Ovary (tissue), 10 donors: ENCODE data around the gene NT5C1A. TPM values are rescaled to one million over a fixed set of nuclear protein-coding genes. Genes with fewer than 3 reads are reported as not detected.

Experiments used
- DNase-seq, 5 donors: peaks; one replicate each; pipeline ENCODE4 v3.0.0-alpha.2; 2019 to 2020
- H3K27ac ChIP-seq, 2 donors: fragments of 200-600 bp; one replicate each; pipeline versions ENCODE4 v1.5.1 to v1.8.0; 2019 to 2022
- H3K27me3 ChIP-seq: fragments of 200-600 bp; one replicate; pipeline ENCODE4 v1.8.0; 2022
- H3K36me3 ChIP-seq: fragments of 200-600 bp; sonication (generic); one replicate; pipeline ENCODE4 v1.5.1; 2019
- H3K4me1 ChIP-seq: one replicate; pipeline ENCODE4 v1.8.1; 2013; ENCODE audit warnings: mild to moderate bottlenecking, moderate library complexity; ENCODE audit not compliant: insufficient read depth
- H3K4me3 ChIP-seq: fragments of 200-600 bp; sonication (generic); one replicate; pipeline ENCODE4 v1.5.1; 2017
- H3K9me3 ChIP-seq, 2 donors: fragments of 200-600 bp in 1 of 2; sonication (generic) in 1 of 2; one replicate each; pipeline versions ENCODE4 v1.5.1 to v1.8.1; 2013 to 2019; ENCODE audit warnings: mild to moderate bottlenecking in 1 of 2, moderate library complexity in 1 of 2
- EP300 ChIP-seq: sonication (generic); formaldehyde crosslinking; IDR thresholded peaks from one replicate; pipeline ENCODE4 v1.6.1; 2017; ENCODE audit warnings: antibody characterized with exemption
- POLR2A ChIP-seq: fragments of 450-650 bp; IDR thresholded peaks from one replicate; pipeline ENCODE4 v1.6.1; 2017; ENCODE audit warnings: antibody characterized with exemption, mild to moderate bottlenecking, moderate library complexity
- WGBS, 3 donors: extraction: QIAGEN DNeasy Blood & Tissue Kit in 1 of 3; methylation state at CpG; one replicate each; pipeline versions ENCODE4 v1.1.5 to v1.1.7; 2013 to 2017; 5-methylcytosine and 5-hydroxymethylcytosine counted together
- intact Hi-C, 4 donors: fragments of 100-400 bp; cut with DNase I; formaldehyde crosslinking; loops; one replicate each; pipeline versions ENCODE4 v1.11.0 to v1.15.1; 2022 to 2023
- long read RNA-seq, 3 donors: library from polyadenylated mRNA in 2 of 3; unstranded in 2 of 3; transcript quantifications; one replicate each; pipeline ENCODE4 v2.0.0 and lab custom pipeline, GENCODE V29; 2021 to 2026
- polyA plus RNA-seq, 2 donors: library from polyadenylated mRNA; stranded (reverse); fragments of 200-250 nt in 1 of 2; fragments of 350-450 nt in 1 of 2; fragmentation: Illumina TruSeq in 1 of 2; extraction: RNeasy Lipid Tissue Mini Kit (QIAGEN cat#74804) in 1 of 2; gene quantifications; one replicate each; pipeline ENCODE4 v1.2.3, GENCODE V29; 2013 to 2014
- total RNA-seq, 7 donors: library from RNA; depleted of rRNA in 2 of 7; stranded (reverse); fragments of >200 nt in 2 of 7; fragmentation: NEBNext Ultra II Directional in 3 of 7; extraction: Animal tissue kit (Norgen Biotek cat#: 25700) in 3 of 7; gene quantifications; one replicate each; pipeline versions ENCODE4 v1.1.0 to v1.2.4, GENCODE V29; 2016 to 2023
- TF ChIP-seq, protein P1 (sequence below), 3 donors: fragments of 450-650 bp in 2 of 3; fragments of 200-600 bp in 1 of 3; IDR thresholded peaks; one replicate each; pipeline versions ENCODE4 v1.5.1 to v1.8.0; 2016 to 2022; ENCODE audit warnings: antibody characterized with exemption in 3 of 3, mild to moderate bottlenecking in 1 of 3
- donor health status: DM: no; HTN: no; CAD: no; lungs with moderate emphysema.
- donor health status: DM: no; HTN: no; CAD: no.
- donor health status: Bipolar disorder and iron deficiency.
- donor health status: DM: yes; HTN: yes; CAD: no.
- donor health status: DM: no; HTN: no; CAD: no.
- donor health status: DM: yes; HTN: yes; CAD: no.

The NT5C1A gene
- total RNA-seq (1 to 10 TPM in 4 of 7 donors, under 1 TPM in 1, not detected in 2; 0.34 to 2.4 (median 1.7) TPM), polyA plus RNA-seq (under 1 TPM; 0.15 to 0.97 TPM)
- long read RNA-seq, donor 1 = 0 reads
- long read RNA-seq, donor 2 = 0 reads
- long read RNA-seq, donor 3, partial matches to known transcripts = 0 of 1 reads
- long read RNA-seq, donor 3, other reads (novel, unspliced or antisense) = 0 of 1 reads

DNA sequence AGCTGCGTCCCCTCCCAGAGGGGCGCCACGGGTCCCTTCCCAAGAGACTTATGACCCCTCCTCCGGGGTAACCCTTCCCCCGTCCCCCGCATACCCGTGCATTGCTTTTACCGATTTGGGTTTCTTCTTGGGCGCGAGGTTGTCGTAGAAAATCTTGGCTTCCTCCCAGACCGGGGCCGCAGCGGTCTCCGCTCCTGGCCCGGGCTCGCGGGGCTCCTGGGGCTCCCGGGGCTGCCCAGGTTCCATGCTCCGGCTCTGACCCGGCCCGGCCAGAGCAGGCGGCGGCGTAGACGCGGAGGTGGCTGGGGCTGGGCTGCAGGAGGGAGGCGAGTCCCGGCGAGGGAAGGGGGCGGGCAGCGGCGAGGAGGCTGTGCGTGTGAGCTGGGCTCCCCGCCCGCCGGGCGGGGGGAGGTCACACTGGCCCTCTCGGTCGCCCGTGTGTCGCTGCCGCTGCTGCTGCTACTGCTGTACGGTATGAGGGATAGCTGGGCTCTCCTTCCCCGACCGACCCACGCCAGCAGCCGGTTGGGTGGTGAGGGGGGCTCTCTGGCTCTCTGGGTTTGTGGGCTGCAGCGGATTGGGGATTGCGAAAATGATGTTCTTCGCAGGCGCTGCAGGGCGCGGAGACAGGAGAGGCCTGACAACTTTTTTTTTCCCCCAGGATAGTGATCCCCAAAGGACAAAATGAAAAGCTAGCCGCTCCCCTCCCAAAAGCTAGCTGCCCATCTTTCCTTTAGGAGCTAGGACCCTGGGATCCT, at the start of gene NT5C1A:
Gene NT5C1A (minus strand): TSS at position 315 of the 758 bp plus-strand sequence. CDS start 69 bp downstream, at position 246.
- Histone ChIP-seq H3K36me3 (no peaks in the 10 kb centered on the region), H3K9me3 (no peaks in the 10 kb centered on the region), H3K27ac (no peak within 1 kb of the TSS), H3K4me1 (no peaks in the 10 kb centered on the region), H3K4me3 (peak within 1 kb of the TSS; percentile 43), H3K27me3 (no peaks in the 10 kb centered on the region)
- intact Hi-C loops = no loop called here
- peak in 4 of 5 donors; percentile 31 to 69 (median 42) for DNase-seq
- TF ChIP-seq, protein P1, sequence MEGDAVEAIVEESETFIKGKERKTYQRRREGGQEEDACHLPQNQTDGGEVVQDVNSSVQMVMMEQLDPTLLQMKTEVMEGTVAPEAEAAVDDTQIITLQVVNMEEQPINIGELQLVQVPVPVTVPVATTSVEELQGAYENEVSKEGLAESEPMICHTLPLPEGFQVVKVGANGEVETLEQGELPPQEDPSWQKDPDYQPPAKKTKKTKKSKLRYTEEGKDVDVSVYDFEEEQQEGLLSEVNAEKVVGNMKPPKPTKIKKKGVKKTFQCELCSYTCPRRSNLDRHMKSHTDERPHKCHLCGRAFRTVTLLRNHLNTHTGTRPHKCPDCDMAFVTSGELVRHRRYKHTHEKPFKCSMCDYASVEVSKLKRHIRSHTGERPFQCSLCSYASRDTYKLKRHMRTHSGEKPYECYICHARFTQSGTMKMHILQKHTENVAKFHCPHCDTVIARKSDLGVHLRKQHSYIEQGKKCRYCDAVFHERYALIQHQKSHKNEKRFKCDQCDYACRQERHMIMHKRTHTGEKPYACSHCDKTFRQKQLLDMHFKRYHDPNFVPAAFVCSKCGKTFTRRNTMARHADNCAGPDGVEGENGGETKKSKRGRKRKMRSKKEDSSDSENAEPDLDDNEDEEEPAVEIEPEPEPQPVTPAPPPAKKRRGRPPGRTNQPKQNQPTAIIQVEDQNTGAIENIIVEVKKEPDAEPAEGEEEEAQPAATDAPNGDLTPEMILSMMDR (IDR thresholded peaks at IDR 0.05) = no peak
- TF ChIP-seq POLR2A (no peak), EP300 (no peak)
- 0 to 2% (median 2%) methylated on average over 53 to 55 of the region's 55 CpGs for WGBS, 3 donors

DNA sequence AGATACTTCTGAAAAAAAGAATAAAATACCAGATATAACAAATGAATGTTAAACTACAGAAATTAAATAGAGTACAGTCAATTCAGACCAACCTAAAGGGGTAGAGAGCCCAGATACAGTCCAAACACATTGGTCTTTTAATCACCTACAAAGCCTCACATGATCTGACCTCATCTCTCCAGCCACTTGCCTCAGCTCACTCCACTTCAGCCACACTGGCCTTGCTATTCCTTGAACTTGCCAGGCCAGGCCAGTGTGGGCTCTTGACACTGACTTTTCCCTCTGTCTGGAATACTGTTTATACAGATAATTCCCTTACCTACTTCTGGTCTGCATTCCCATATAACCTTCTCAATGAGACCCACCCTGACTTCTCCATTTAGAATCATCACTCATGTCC, 49.8 kb upstream of the NT5C1A start:
- no peaks in the 10 kb centered on the region for H3K27me3 ChIP-seq
- no peak for TF ChIP-seq EP300
- no peaks in the 10 kb centered on the region for H3K36me3 ChIP-seq
- no peak overlapping the region for H3K27ac ChIP-seq
- no peak overlapping the region for H3K4me3 ChIP-seq
- H3K9me3 ChIP-seq = no peaks in the 10 kb centered on the region
- no peaks in the 10 kb centered on the region for H3K4me1 ChIP-seq
- intact Hi-C loops = loop anchor here in 2 of 4 donors (5.0 kb wide), 3 partner anchors 69 to 114 kb away; no protein-coding TSS in a partner anchor
- no peak for DNase-seq

DNA sequence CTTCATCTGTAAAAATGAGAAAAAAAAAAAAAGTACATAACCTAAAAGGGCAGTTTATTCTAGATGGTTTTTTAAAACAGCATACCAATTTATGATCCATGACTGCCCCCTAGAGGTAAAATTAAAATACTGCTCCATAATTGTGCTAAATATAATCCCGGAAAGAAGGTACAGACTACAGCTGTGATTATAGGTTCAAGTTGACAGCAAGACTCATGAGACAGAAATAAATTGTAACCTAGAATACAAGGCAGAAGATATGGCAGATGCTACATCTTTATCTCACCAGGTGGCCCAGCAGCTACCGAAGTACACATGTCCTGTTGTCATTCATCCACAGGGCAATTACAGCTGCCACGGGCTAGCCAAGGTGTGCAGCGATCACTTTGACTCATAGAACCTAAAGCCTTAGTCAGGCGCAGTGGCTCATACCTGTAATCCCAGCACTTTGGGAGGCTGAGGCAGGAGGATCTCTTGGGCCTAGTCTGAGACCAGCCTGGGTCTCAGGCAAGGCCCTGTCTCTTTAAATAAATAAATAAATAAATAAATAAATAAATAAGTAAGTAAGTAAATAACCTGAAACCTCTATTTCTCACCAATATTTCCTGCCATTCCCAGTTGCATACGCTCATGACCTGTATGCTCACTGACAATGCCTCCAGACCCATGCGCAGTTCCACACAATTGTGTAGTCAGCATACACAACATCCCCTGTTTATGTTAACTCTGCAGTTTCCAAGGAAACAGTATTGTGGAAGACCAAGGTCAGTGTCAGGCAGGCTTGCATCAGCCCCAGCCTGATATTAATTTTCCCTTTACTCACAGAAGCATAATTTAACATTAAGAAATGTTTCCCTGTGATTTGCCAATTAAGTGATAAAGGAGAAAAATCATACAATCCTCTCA, 48.4 kb upstream of the NT5C1A start:
- TF ChIP-seq POLR2A = no peak
- TF ChIP-seq, protein P1 (IDR thresholded peaks at IDR 0.05) = peak; percentile 70 to 79 (median 72)
- 40 to 47% (median 46%) methylated on average over 7 of the region's 7 CpGs for WGBS, 3 donors
- no peak for DNase-seq
- intact Hi-C loops = loop anchor here in 2 of 4 donors (5.0 kb wide), 3 partner anchors 68 to 113 kb away; no protein-coding TSS in a partner anchor
- Histone ChIP-seq H3K36me3 (no peaks in the 10 kb centered on the region), H3K4me1 (no peaks in the 10 kb centered on the region), H3K27ac (no peak overlapping the region), H3K9me3 (no peaks in the 10 kb centered on the region), H3K4me3 (no peak overlapping the region), H3K27me3 (no peaks in the 10 kb centered on the region)

DNA sequence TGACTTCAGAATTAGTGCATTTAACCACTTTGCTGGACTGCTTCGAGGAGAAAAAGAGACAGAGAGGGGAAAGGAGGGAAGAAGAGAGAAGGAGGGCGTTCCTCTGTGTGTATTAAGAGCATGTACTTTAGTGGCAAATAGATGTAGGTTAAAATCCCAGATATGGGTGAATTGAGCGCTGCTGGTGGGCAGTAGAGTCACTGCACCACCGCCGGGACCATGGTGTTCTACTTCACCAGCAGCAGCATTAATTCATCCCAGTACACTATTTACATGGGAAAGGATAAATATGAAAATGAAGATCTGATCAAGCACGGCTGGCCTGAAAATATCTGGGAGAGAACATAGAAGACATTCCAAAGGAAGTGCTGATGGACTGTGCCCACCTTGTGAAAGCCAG, 45.9 kb upstream of the NT5C1A start:
- Histone ChIP-seq H3K9me3 (no peaks in the 10 kb centered on the region), H3K27me3 (no peaks in the 10 kb centered on the region), H3K27ac (no peak overlapping the region), H3K4me1 (no peaks in the 10 kb centered on the region), H3K4me3 (no peak overlapping the region), H3K36me3 (no peaks in the 10 kb centered on the region)
- whole genome bisulfite sequencing, 3 donors = 76 to 78% (median 78%) methylated on average over 6 of the region's 6 CpGs
- no peak for DNase-seq
- TF ChIP-seq POLR2A (no peak), EP300 (no peak)
- TF ChIP-seq, protein P1 (IDR thresholded peaks at IDR 0.05) = no peak
- intact Hi-C loops = loop anchor here in 2 of 4 donors (10.0 kb wide), 2 partner anchors 53 to 113 kb away; no protein-coding TSS in a partner anchor
